HepG2 (cell line): ENCODE data around the gene ACSL6.

Source experiments
- EP300 ChIP-seq, 3 experiments: sonication (generic) in 1 of 3; formaldehyde crosslinking in 1 of 3; IDR thresholded peaks; 2 replicates each; pipeline versions ENCODE4 v1.5.1 to v1.6.1; 2011 to 2020; ENCODE audit warnings: low read depth in 2 of 3, low read length in 2 of 3, borderline replicate concordance in 1 of 3, improper control_type of control experiment in 1 of 3, mild to moderate bottlenecking in 1 of 3, missing genetic modification reagents in 1 of 3, moderate library complexity in 1 of 3
- GABPA ChIP-seq, 2 experiments: IDR thresholded peaks; 2 replicates each; pipeline ENCODE4 v1.6.1; 2011 to 2016; ENCODE audit warnings: low read depth in 2 of 2, low read length in 1 of 2, missing biosample characterization in 1 of 2, missing genetic modification characterization in 1 of 2
- KDM1A ChIP-seq: IDR thresholded peaks from 2 replicates; pipeline ENCODE4 v1.6.1; 2016; ENCODE audit warnings: missing compliant biosample characterization
- KLF15 ChIP-seq: sonication (generic); formaldehyde crosslinking; IDR thresholded peaks from 2 replicates; pipeline ENCODE4 v1.8.1; 2023; ENCODE audit warnings: borderline replicate concordance, mild to moderate bottlenecking, inconsistent platforms, missing genetic modification reagents, mixed read lengths
- PLRG1 ChIP-seq: fragments of 450-650 bp; conservative IDR thresholded peaks from 2 replicates; pipeline ENCODE4 v1.6.1; 2016
- ZNF263 ChIP-seq: sonication (generic); formaldehyde crosslinking; IDR thresholded peaks from 2 replicates; pipeline ENCODE4 v1.4.0; 2020; ENCODE audit warnings: missing genetic modification reagents
- ZNF468 ChIP-seq: sonication (generic); formaldehyde crosslinking; IDR thresholded peaks from 2 replicates; pipeline ENCODE4 v1.8.0; 2022; ENCODE audit warnings: mild to moderate bottlenecking, moderate library complexity, missing genetic modification reagents
- ZNF746 ChIP-seq: sonication (generic); formaldehyde crosslinking; IDR thresholded peaks from 2 replicates; pipeline ENCODE4 v1.8.0; 2022; ENCODE audit warnings: mild to moderate bottlenecking, missing genetic modification reagents
- TF ChIP-seq, protein P1 (sequence below): sonication (generic); formaldehyde crosslinking; IDR thresholded peaks from 2 replicates; pipeline ENCODE4 v1.5.0; 2020; ENCODE audit warnings: mild to moderate bottlenecking, missing genetic modification reagents, moderate library complexity
- TF ChIP-seq, protein P2 (sequence below): sonication (generic); formaldehyde crosslinking; IDR thresholded peaks from 2 replicates; pipeline ENCODE4 v1.8.0; 2022; ENCODE audit warnings: missing genetic modification reagents, mild to moderate bottlenecking, moderate library complexity, borderline replicate concordance
- TF ChIP-seq, protein P3 (sequence below): IDR thresholded peaks from 2 replicates; pipeline ENCODE4 v1.6.1; 2012; ENCODE audit warnings: inconsistent platforms

DNA sequence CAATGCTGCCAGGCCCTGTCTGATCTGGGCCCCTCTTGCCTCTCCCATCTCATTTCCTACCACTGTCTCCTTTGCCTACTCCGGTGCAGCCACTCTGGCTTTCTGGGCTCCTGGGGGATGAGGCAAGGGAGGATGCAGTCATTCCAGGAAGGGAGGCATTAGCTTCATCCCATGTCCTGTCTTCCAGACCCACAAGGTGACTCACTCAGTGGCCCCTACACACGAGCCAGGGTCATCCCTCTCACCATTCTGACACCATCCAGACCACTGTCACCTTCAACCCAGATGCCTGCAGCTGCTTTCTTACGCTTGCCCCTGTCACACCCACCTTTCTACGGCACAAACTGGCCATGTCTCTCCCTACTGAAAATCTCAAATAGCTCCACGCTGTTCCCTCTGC lies 19.1 kb downstream of the ACSL6 start:
- no peak for TF ChIP-seq PLRG1
- TF ChIP-seq, protein P1, sequence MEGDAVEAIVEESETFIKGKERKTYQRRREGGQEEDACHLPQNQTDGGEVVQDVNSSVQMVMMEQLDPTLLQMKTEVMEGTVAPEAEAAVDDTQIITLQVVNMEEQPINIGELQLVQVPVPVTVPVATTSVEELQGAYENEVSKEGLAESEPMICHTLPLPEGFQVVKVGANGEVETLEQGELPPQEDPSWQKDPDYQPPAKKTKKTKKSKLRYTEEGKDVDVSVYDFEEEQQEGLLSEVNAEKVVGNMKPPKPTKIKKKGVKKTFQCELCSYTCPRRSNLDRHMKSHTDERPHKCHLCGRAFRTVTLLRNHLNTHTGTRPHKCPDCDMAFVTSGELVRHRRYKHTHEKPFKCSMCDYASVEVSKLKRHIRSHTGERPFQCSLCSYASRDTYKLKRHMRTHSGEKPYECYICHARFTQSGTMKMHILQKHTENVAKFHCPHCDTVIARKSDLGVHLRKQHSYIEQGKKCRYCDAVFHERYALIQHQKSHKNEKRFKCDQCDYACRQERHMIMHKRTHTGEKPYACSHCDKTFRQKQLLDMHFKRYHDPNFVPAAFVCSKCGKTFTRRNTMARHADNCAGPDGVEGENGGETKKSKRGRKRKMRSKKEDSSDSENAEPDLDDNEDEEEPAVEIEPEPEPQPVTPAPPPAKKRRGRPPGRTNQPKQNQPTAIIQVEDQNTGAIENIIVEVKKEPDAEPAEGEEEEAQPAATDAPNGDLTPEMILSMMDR (CRISPR knock-in tag) = no peak
- no peak for TF ChIP-seq KLF15
- TF ChIP-seq, protein P2, sequence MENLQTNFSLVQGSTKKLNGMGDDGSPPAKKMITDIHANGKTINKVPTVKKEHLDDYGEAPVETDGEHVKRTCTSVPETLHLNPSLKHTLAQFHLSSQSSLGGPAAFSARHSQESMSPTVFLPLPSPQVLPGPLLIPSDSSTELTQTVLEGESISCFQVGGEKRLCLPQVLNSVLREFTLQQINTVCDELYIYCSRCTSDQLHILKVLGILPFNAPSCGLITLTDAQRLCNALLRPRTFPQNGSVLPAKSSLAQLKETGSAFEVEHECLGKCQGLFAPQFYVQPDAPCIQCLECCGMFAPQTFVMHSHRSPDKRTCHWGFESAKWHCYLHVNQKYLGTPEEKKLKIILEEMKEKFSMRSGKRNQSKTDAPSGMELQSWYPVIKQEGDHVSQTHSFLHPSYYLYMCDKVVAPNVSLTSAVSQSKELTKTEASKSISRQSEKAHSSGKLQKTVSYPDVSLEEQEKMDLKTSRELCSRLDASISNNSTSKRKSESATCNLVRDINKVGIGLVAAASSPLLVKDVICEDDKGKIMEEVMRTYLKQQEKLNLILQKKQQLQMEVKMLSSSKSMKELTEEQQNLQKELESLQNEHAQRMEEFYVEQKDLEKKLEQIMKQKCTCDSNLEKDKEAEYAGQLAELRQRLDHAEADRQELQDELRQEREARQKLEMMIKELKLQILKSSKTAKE (CRISPR knock-in tag) = no peak
- no peak for TF ChIP-seq ZNF746 (CRISPR knock-in tag)
- no peak for TF ChIP-seq ZNF263
- TF ChIP-seq, protein P3, sequence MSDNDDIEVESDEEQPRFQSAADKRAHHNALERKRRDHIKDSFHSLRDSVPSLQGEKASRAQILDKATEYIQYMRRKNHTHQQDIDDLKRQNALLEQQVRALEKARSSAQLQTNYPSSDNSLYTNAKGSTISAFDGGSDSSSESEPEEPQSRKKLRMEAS = no peak
- no peak for TF ChIP-seq KDM1A
- TF ChIP-seq EP300 (IDR thresholded peaks at IDR 0.05; ENCODE audit: low read depth in 2 of 2, low read length in 2 of 2) = no peak
- no peak for TF ChIP-seq EP300 (CRISPR knock-in tag; IDR thresholded peaks at IDR 0.05; ENCODE audit: borderline replicate concordance)
- no peak for TF ChIP-seq GABPA (IDR thresholded peaks at IDR 0.05; ENCODE audit: low read depth, low read length)
- TF ChIP-seq GABPA (CRISPR knock-in tag; IDR thresholded peaks at IDR 0.05; ENCODE audit: low read depth) = no peak
- TF ChIP-seq ZNF468 (CRISPR knock-in tag) = no peak
